Activated naive CD4-positive, alpha-beta T cell treated with anti-CD3 and anti-CD28 coated beads for 36 hours (primary cell): ENCODE measurements around the gene TMEM163. TPM values are rescaled to one million over a fixed set of nuclear protein-coding genes. Genes with fewer than 3 reads are reported as not detected.
"Not testable (repeated sequence)": the region's sequence is repeated elsewhere in the genome, so short reads cannot be mapped to it uniquely, and the experiment has no call there.

Experiments used
- CTCF ChIA-PET: fragments of 350-600 bp; sonication (Branson Sonifier 250); formaldehyde crosslinking; loops from one replicate; lab custom pipeline; 2021; ENCODE audit warnings: antibody characterized with exemption; lab: Charles Lee
- DNase-seq: peaks from one replicate; pipeline ENCODE4 v3.0.0-alpha.2; 2020
- H3K27ac Mint-ChIP-seq: one replicate; pipeline ENCODE4 v1.8.0; 2021; ENCODE audit warnings: mild to moderate bottlenecking, mixed read lengths
- H3K27me3 Mint-ChIP-seq: one replicate; pipeline ENCODE4 v1.8.0; 2021; ENCODE audit warnings: low read depth, mixed read lengths
- H3K36me3 Mint-ChIP-seq: one replicate; pipeline ENCODE4 v1.8.0; 2021; ENCODE audit warnings: low read depth, mixed read lengths
- H3K4me1 Mint-ChIP-seq: one replicate; pipeline ENCODE4 v1.8.0; 2021; ENCODE audit warnings: low read depth, mixed read lengths
- H3K4me3 Mint-ChIP-seq: one replicate; pipeline ENCODE4 v1.8.0; 2021; ENCODE audit warnings: mild to moderate bottlenecking, moderate library complexity, mixed read lengths
- H3K9me3 Mint-ChIP-seq: one replicate; pipeline ENCODE4 v1.8.0; 2021; ENCODE audit warnings: mixed read lengths
- intact Hi-C: fragments of 100-400 bp; cut with micrococcal nuclease; formaldehyde crosslinking; loops from one replicate; pipeline ENCODE4 v1.15.1; 2023
- total RNA-seq, 2 experiments: library from RNA; stranded (reverse); gene quantifications; one replicate each; pipeline ENCODE4 v1.2.3, GENCODE V29; 2021

Gene TMEM163
- total RNA-seq, 2 experiments from 2014 or later = not detected

GRCh38 chr2:134518101-134518500, 200.7 kb downstream of the TMEM163 start:
- Mint-ChIP-seq H3K27me3 (peaks cover 4% of the 10 kb centered on the region), H3K4me3 (no peak overlapping the region), H3K9me3 (no peaks in the 10 kb centered on the region), H3K4me1 (no peaks in the 10 kb centered on the region), H3K36me3 (no peaks in the 10 kb centered on the region), H3K27ac (no peak overlapping the region)
- no peak for DNase-seq
- CTCF ChIA-PET = no interaction called here
- intact Hi-C loops = no loop called here

DNA sequence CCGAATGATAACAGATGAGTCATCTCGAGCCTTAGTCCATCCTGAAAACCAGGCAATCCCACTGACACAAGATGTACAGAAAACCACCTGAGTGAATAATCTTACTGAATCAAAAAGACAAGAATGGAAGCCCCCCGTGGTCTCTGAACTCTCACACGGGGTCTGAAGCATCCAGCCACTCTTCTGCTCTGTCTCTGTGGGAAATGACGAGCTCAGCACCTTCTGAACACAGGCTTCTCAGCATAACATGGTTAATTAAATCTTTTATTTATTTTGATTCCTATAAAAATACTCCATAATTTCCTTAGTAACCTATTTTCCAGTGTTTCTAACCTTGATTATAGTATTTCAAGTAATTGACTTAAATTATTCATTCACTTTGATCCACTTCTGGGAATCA, 203.7 kb downstream of the TMEM163 start:
- Mint-ChIP-seq H3K4me1 (no peaks in the 10 kb centered on the region), H3K36me3 (no peaks in the 10 kb centered on the region), H3K4me3 (no peak overlapping the region)

DNA sequence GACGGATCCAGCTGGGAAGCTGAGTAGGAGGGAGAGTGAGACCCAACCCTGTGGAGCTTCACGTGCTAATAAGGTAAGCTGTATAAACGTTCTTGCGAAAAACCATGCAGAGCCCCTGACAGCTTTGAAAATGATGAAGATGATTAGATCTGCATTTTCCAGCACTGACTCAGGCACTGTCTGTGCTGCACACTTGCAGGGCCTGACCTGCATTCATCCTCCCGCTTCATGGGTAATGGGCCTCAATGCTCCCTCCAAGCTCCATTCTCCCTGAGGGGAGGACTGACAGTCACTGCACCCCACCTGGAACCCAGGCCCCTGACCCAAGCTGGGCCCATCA, 205.4 kb downstream of the TMEM163 start:
- intact Hi-C loops = no loop called here
- H3K27me3 Mint-ChIP-seq = peaks cover 4% of the 10 kb centered on the region
- CTCF ChIA-PET = no interaction called here

More for the DNA sequence above, 203.7 kb downstream of the TMEM163 start:
- H3K9me3 Mint-ChIP-seq = no peaks in the 10 kb centered on the region
- CTCF ChIA-PET = no interaction called here
- no peak for DNase-seq
- H3K27ac Mint-ChIP-seq = no peak overlapping the region
- intact Hi-C loops = no loop called here
- H3K27me3 Mint-ChIP-seq = peaks cover 4% of the 10 kb centered on the region

GRCh38 chr2:134512734-134513464, 205.9 kb downstream of the TMEM163 start:
- H3K9me3 Mint-ChIP-seq = no peaks in the 10 kb centered on the region
- no peak for DNase-seq
- H3K36me3 Mint-ChIP-seq = no peaks in the 10 kb centered on the region
- H3K4me1 Mint-ChIP-seq = no peaks in the 10 kb centered on the region
- CTCF ChIA-PET = no interaction called here
- intact Hi-C loops = no loop called here
- H3K27ac Mint-ChIP-seq = no peak overlapping the region
- H3K27me3 Mint-ChIP-seq = peaks cover 4% of the 10 kb centered on the region
- H3K4me3 Mint-ChIP-seq = no peak overlapping the region

More for the DNA sequence above, 205.4 kb downstream of the TMEM163 start:
- Mint-ChIP-seq H3K4me3 (no peak overlapping the region), H3K4me1 (no peaks in the 10 kb centered on the region), H3K36me3 (no peaks in the 10 kb centered on the region), H3K9me3 (no peaks in the 10 kb centered on the region), H3K27ac (no peak overlapping the region)
- DNase-seq = no peak

- Mint-ChIP-seq H3K4me1 (no peaks in the 10 kb centered on the region), H3K27ac (no peak overlapping the region), H3K27me3 (no peaks in the 10 kb centered on the region), H3K36me3 (no peaks in the 10 kb centered on the region), H3K4me3 (no peak overlapping the region), H3K9me3 (no peaks in the 10 kb centered on the region)
- intact Hi-C loops = no loop called here
- CTCF ChIA-PET = interaction anchor here (0.7 kb wide), 1 partner anchor 195 kb away, joined by 3 read pairs; no protein-coding TSS in a partner anchor
- no peak for DNase-seq
Observed at GRCh38 chr2:134508391-134508790, 210.4 kb downstream of the TMEM163 start.

GRCh38 chr2:134507697-134508096, 211.1 kb downstream of the TMEM163 start:
- no peak for DNase-seq
- intact Hi-C loops = no loop called here
- H3K27ac Mint-ChIP-seq = no peak overlapping the region
- no peaks in the 10 kb centered on the region for H3K9me3 Mint-ChIP-seq
- H3K27me3 Mint-ChIP-seq = no peaks in the 10 kb centered on the region
- no peaks in the 10 kb centered on the region for H3K4me1 Mint-ChIP-seq
- no peak overlapping the region for H3K4me3 Mint-ChIP-seq
- no peaks in the 10 kb centered on the region for H3K36me3 Mint-ChIP-seq
- CTCF ChIA-PET = interaction anchor here (0.7 kb wide), 1 partner anchor 196 kb away, joined by 3 read pairs; no protein-coding TSS in a partner anchor

GRCh38 chr2:134507159-134507558, 211.6 kb downstream of the TMEM163 start:
- H3K27ac Mint-ChIP-seq, DNase-seq, intact Hi-C loops, H3K4me1 Mint-ChIP-seq, CTCF ChIA-PET, H3K27me3 Mint-ChIP-seq, H3K4me3 Mint-ChIP-seq, H3K9me3 Mint-ChIP-seq, H3K36me3 Mint-ChIP-seq: not testable (repeated sequence)

DNA sequence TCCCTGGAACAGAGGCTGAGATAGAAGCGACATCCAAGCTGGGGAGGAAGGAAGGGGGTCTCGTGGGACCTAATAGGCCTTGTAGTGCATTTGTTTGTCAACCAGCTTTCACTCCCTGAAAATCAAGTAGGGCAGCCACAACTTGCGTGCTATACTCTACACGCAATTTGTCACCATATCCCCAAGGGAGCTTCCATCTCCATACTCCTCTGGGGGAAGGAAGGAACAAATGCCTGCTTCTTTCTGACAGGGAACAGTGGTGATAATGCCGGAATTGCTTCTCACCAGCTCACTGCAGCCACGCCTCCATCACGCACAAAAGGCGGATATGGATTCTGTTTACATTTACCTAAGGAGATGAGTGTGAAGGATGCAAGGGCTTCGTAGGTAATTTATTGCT, 213.4 kb downstream of the TMEM163 start:
- H3K27ac Mint-ChIP-seq = no peak overlapping the region
- no peak overlapping the region for H3K4me3 Mint-ChIP-seq
- H3K36me3 Mint-ChIP-seq = no peaks in the 10 kb centered on the region
- DNase-seq = no peak
- no peaks in the 10 kb centered on the region for H3K9me3 Mint-ChIP-seq
- intact Hi-C loops = no loop called here
- no peaks in the 10 kb centered on the region for H3K27me3 Mint-ChIP-seq
- H3K4me1 Mint-ChIP-seq = no peaks in the 10 kb centered on the region
- CTCF ChIA-PET = interaction anchor here (0.6 kb wide), 1 partner anchor 69 kb away, joined by 6 read pairs; no protein-coding TSS in a partner anchor

DNA sequence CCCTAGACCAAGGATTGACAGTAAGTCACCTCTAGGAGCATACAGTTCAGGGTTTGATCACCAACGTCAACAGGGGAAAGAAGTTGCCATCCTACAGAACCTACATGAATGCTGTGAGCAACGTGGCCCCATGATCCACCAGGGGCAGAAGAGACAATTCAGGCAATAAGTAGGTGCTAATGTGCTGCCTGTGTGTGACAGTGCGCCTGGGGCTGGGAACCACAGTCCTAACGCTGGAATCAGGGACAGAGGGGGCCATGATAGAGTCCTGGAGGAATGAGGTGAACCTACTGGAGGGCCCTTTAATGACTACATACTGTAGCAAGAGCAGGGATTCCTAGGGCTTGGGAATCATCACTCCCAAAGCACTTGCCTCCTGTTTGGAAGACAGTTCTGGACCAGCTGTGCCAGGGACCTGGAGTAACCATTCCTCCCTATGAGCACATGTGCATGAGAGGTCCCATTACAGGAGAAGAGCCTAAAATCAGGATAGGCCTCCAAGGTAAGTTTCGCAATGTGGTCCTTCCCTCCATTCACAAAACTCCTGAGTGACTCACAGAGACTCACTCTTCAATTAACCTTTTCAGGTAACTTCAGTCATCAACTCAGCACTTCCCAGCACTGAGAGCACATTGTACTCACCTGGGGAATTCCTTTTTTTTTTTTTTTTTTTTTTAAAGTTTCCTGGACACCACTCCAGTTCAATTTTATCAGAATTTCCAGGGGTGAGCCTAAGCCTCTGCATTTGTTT, 214.0 kb downstream of the TMEM163 start:
- no peaks in the 10 kb centered on the region for H3K9me3 Mint-ChIP-seq
- H3K36me3 Mint-ChIP-seq = no peaks in the 10 kb centered on the region
- peak; percentile 8 for DNase-seq
- no peak overlapping the region for H3K4me3 Mint-ChIP-seq
- no peaks in the 10 kb centered on the region for H3K4me1 Mint-ChIP-seq
- no peak overlapping the region for H3K27ac Mint-ChIP-seq
- intact Hi-C loops = no loop called here
- no peaks in the 10 kb centered on the region for H3K27me3 Mint-ChIP-seq
- CTCF ChIA-PET = interaction anchor here (0.6 kb wide), 1 partner anchor 70 kb away, joined by 6 read pairs; no protein-coding TSS in a partner anchor

- Mint-ChIP-seq H3K4me1 (no peaks in the 10 kb centered on the region), H3K27me3 (no peaks in the 10 kb centered on the region), H3K9me3 (no peaks in the 10 kb centered on the region), H3K27ac (no peak overlapping the region), H3K4me3 (no peak overlapping the region), H3K36me3 (no peaks in the 10 kb centered on the region)
- intact Hi-C loops = no loop called here
- CTCF ChIA-PET = no interaction called here
- DNase-seq = no peak
Observed at GRCh38 chr2:134502104-134502503, 216.7 kb downstream of the TMEM163 start.

- Mint-ChIP-seq H3K36me3 (no peaks in the 10 kb centered on the region), H3K4me3 (no peak overlapping the region), H3K4me1 (no peaks in the 10 kb centered on the region), H3K27ac (no peak overlapping the region), H3K27me3 (no peaks in the 10 kb centered on the region), H3K9me3 (no peaks in the 10 kb centered on the region)
- CTCF ChIA-PET = no interaction called here
- no peak for DNase-seq
- intact Hi-C loops = no loop called here
Observed at GRCh38 chr2:134501476-134502091, 217.2 kb downstream of the TMEM163 start.

GRCh38 chr2:134500211-134500935, 218.4 kb downstream of the TMEM163 start:
- CTCF ChIA-PET = interaction anchor here (1.0 kb wide), 1 partner anchor 10 kb away, joined by 3 read pairs; no protein-coding TSS in a partner anchor

More at GRCh38 chr2:134500211-134500935, 218.4 kb downstream of the TMEM163 start:
- intact Hi-C loops = no loop called here
- H3K27ac Mint-ChIP-seq = no peak overlapping the region
- H3K4me3 Mint-ChIP-seq = no peak overlapping the region
- no peaks in the 10 kb centered on the region for H3K27me3 Mint-ChIP-seq
- no peaks in the 10 kb centered on the region for H3K36me3 Mint-ChIP-seq
- DNase-seq = no peak
- H3K4me1 Mint-ChIP-seq = no peaks in the 10 kb centered on the region
- no peaks in the 10 kb centered on the region for H3K9me3 Mint-ChIP-seq
